ENCODE results near the gene CD38.

DNA sequence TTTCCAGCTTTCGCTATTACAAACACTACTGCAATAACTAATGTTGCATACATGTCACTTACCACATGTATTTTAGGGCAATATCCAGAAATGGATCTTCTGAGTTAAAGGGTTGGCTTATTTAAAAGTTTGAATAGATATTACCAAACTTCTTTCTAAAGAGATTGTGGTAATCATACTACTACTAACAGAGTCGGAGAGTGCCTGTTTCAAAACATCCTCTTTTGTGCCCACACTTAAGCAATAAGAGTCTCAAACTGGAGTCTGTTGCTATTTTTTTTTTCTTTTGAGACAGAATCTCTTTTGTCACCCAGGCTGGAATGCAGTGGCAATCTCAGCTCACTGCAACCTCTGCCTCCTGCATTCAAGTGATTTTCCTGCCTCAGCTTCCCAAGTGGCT, 124.6 kb downstream of the CD38 start:
- TF ChIP-seq MXI1 (conservative IDR thresholded peaks at IDR 0.05; ENCODE audit: poor library complexity, severe bottlenecking) (no peak), EZH2 (IDR thresholded peaks at IDR 0.05; ENCODE audit: borderline replicate concordance, insufficient read depth, low read length, poor library complexity, severe bottlenecking) (no peak), POLR2AphosphoS5 (IDR thresholded peaks at IDR 0.05) (no peak)

All from neural cell (in vitro differentiated cells).